A549 treated with Mapracorat at 1 μM for 4 hours (cell line): ENCODE data around the gene ETDB. TPM values are rescaled to one million over a fixed set of nuclear protein-coding genes. Genes with fewer than 3 reads are reported as not detected.

Experiments
- total RNA-seq: library from RNA; stranded (reverse); fragments of 200-300 nt; extraction: Qiagen RNA extraction; gene quantifications from 5 replicates; pipeline ENCODE4 v1.2.3, GENCODE V29; 2022

ETDB gene
- total RNA-seq, result not detected in 5 replicates

DNA sequence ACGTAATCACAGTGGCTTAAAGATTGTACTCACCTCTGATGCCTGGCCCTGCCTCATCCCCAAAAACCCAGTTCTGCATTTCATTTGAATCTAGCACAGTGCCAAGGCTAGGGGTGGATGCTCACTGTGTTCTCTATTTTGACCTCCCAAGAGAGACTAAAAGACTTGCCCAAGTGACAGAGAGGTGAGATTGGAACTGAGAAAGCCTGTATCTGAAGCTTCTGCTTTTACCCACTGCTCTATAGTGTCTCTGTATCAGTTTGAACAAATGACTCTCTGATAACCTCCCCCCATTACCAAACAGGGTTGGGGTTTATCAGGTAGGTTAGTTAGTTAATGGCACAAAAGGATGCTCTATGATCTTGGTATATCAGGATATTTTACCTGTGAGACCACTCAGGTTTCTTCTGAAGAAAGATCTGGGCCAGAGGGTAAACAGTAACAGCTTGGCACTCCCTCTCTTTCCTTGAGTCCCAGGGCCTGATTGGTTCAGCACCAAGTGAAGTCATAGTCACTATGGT is at the start of gene ETDB:
Gene ETDB (minus strand): TSS at position 471 of the 521 bp plus-strand sequence. CDS start 1,265 bp downstream, outside the sequence.

Other genes with a start within 250 kb of the ETDB start
- 15.9 to 23.9 TPM (median 18.3 TPM) in 5 replicates for gene MOSPD1, start 205.3 kb downstream of the ETDB start, total RNA-seq
- gene SMIM10, start 129.5 kb downstream of the ETDB start, total RNA-seq, result 0.08 to 0.11 TPM (median 0.09 TPM) in 5 replicates
- 8.1 to 10.2 TPM (median 9.5 TPM) in 5 replicates for gene RTL8B, start 98.0 kb downstream of the ETDB start, total RNA-seq
- gene RTL8C, start 88.2 kb downstream of the ETDB start, total RNA-seq, result 154 to 206 TPM (median 201 TPM) in 5 replicates
- 162 to 185 TPM (median 175 TPM) in 5 replicates for gene RTL8A, start 68.4 kb downstream of the ETDB start, total RNA-seq
- gene SMIM10L2B, start 21.8 kb downstream of the ETDB start, total RNA-seq, result 0.05 to 0.11 TPM (median 0.08 TPM) in 4 of 5 replicates, not detected in the other
- not detected in 5 replicates for gene CT55, start 50.9 kb upstream of the ETDB start, total RNA-seq
- not detected in 5 replicates for gene ETDA, start 131.5 kb upstream of the ETDB start, total RNA-seq
- not detected in 5 replicates for gene ETDC, start 189.0 kb upstream of the ETDB start, total RNA-seq
- gene ZNF75D, start 223.6 kb upstream of the ETDB start, total RNA-seq, result 2.3 to 3.4 TPM (median 2.7 TPM) in 5 replicates
- 2.9 to 4.3 TPM (median 4.1 TPM) in 5 replicates for gene ZNF449, start 224.3 kb upstream of the ETDB start, total RNA-seq